Measurements from ENCODE around the gene HEMGN. TPM values are rescaled to one million over a fixed set of nuclear protein-coding genes. Genes with fewer than 3 reads are reported as not detected.
A peak's percentile ranks its signal among the peaks of the same experiment; 100 is the strongest.

The HEMGN gene
- polyA plus RNA-seq, 3 donors, result 0.18 TPM; not detected in 2

- Histone ChIP-seq H3K4me2 (replicated peaks; ENCODE audit: extremely low read depth, low read length, poor library complexity, severe bottlenecking) (no peak overlapping the region), H2AFZ (ENCODE audit: insufficient read depth, low read depth, low read length, poor library complexity, severe bottlenecking) (no peak overlapping the region), H3K9me3 (replicated peaks in 1 of 2; ENCODE audit: control insufficient read depth in 1 of 2, insufficient read depth in 1 of 2, low read length in 2 of 2) (no peaks in the 10 kb centered on the region), H3K9ac (ENCODE audit: insufficient read depth, low read length, poor library complexity, severe bottlenecking) (no peak overlapping the region), H3K79me2 (ENCODE audit: insufficient read depth, low read length) (no peaks in the 10 kb centered on the region), H3K27me3 (ENCODE audit: control insufficient read depth in 2 of 2, insufficient read depth in 2 of 2, low read length in 2 of 2) (no peaks in the 10 kb centered on the region), H3K4me1 (ENCODE audit: control insufficient read depth in 1 of 2, insufficient read depth in 2 of 2, low read length in 2 of 2) (no peaks in the 10 kb centered on the region), H3K4me3 (replicated peaks in 1 of 3; ENCODE audit: low read depth in 2 of 3, low read length in 3 of 3) (no peak overlapping the region), H3K36me3 (replicated peaks in 1 of 2; ENCODE audit: control insufficient read depth in 1 of 2, insufficient read depth in 2 of 2, low read length in 2 of 2) (no peaks in the 10 kb centered on the region), H4K20me1 (ENCODE audit: insufficient read depth, low read length) (no peaks in the 10 kb centered on the region), H3K27ac (ENCODE audit: low read depth in 1 of 2, low read length in 2 of 2) (no peak overlapping the region)
- H3K27ac Mint-ChIP-seq, result no peak overlapping the region
- intact Hi-C loops (cut with micrococcal nuclease), result loop anchor here in 1 of 2 donors (10.0 kb wide), 1 partner anchor 142 kb away; no protein-coding TSS in a partner anchor
- no peak for DNase-seq
- H3K4me3 Mint-ChIP-seq, result no peak overlapping the region
- 100% methylated on average over 1 of the region's 2 CpGs for WGBS (ENCODE audit: insufficient coverage)
- H3K36me3 Mint-ChIP-seq, result peaks cover 8 to 13% of the 10 kb centered on the region in 2 donors
- TF ChIP-seq, protein P1, sequence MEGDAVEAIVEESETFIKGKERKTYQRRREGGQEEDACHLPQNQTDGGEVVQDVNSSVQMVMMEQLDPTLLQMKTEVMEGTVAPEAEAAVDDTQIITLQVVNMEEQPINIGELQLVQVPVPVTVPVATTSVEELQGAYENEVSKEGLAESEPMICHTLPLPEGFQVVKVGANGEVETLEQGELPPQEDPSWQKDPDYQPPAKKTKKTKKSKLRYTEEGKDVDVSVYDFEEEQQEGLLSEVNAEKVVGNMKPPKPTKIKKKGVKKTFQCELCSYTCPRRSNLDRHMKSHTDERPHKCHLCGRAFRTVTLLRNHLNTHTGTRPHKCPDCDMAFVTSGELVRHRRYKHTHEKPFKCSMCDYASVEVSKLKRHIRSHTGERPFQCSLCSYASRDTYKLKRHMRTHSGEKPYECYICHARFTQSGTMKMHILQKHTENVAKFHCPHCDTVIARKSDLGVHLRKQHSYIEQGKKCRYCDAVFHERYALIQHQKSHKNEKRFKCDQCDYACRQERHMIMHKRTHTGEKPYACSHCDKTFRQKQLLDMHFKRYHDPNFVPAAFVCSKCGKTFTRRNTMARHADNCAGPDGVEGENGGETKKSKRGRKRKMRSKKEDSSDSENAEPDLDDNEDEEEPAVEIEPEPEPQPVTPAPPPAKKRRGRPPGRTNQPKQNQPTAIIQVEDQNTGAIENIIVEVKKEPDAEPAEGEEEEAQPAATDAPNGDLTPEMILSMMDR (IDR thresholded peaks at IDR 0.05), result no peak
- peaks cover 0 to 8% (median 4%) of the 10 kb centered on the region in 3 donors for H3K27me3 Mint-ChIP-seq (ENCODE audit: low read depth in 3 of 3)
- peaks cover 7% of the 10 kb centered on the region for H3K4me1 Mint-ChIP-seq
- H3K9me3 Mint-ChIP-seq, result peaks cover 0 to 6% (median 0%) of the 10 kb centered on the region in 7 donors
Measured at GRCh38 chr9:97892421-97892820, 45.6 kb downstream of the HEMGN start.

GRCh38 chr9:97891736-97892135 lies 46.2 kb downstream of the HEMGN start:
- intact Hi-C loops (cut with micrococcal nuclease), result loop anchor here in 1 of 2 donors (10.0 kb wide), 1 partner anchor 143 kb away; no protein-coding TSS in a partner anchor
- Mint-ChIP-seq H3K36me3 (peaks cover 6 to 10% of the 10 kb centered on the region in 2 donors), H3K9me3 (peaks cover 0 to 6% (median 0%) of the 10 kb centered on the region in 7 donors), H3K4me3 (no peak overlapping the region), H3K27me3 (ENCODE audit: low read depth in 3 of 3) (peaks cover 0 to 8% (median 4%) of the 10 kb centered on the region in 3 donors), H3K4me1 (peaks cover 7% of the 10 kb centered on the region), H3K27ac (peak overlapping the region in 2 of 7 donors; percentile 31 to 43)
- Histone ChIP-seq H3K9ac (ENCODE audit: insufficient read depth, low read length, poor library complexity, severe bottlenecking) (no peak overlapping the region), H3K9me3 (replicated peaks in 1 of 2; ENCODE audit: control insufficient read depth in 1 of 2, insufficient read depth in 1 of 2, low read length in 2 of 2) (no peaks in the 10 kb centered on the region), H3K27ac (ENCODE audit: low read depth in 1 of 2, low read length in 2 of 2) (no peak overlapping the region), H3K4me3 (replicated peaks in 1 of 3; ENCODE audit: low read depth in 2 of 3, low read length in 3 of 3) (no peak overlapping the region), H4K20me1 (ENCODE audit: insufficient read depth, low read length) (no peaks in the 10 kb centered on the region), H3K4me2 (replicated peaks; ENCODE audit: extremely low read depth, low read length, poor library complexity, severe bottlenecking) (no peak overlapping the region), H3K79me2 (ENCODE audit: insufficient read depth, low read length) (no peaks in the 10 kb centered on the region), H3K36me3 (replicated peaks in 1 of 2; ENCODE audit: control insufficient read depth in 1 of 2, insufficient read depth in 2 of 2, low read length in 2 of 2) (no peaks in the 10 kb centered on the region), H2AFZ (ENCODE audit: insufficient read depth, low read depth, low read length, poor library complexity, severe bottlenecking) (no peak overlapping the region), H3K4me1 (ENCODE audit: control insufficient read depth in 1 of 2, insufficient read depth in 2 of 2, low read length in 2 of 2) (no peaks in the 10 kb centered on the region), H3K27me3 (ENCODE audit: control insufficient read depth in 2 of 2, insufficient read depth in 2 of 2, low read length in 2 of 2) (no peaks in the 10 kb centered on the region)
- TF ChIP-seq, protein P1 (IDR thresholded peaks at IDR 0.05), result no peak
- no peak for DNase-seq
- WGBS (ENCODE audit: insufficient coverage), result 100% methylated on average over 3 of the region's 5 CpGs

Data from CD14-positive monocyte (primary cell).